ENCODE results near the gene RAD50. TPM values are rescaled to one million over a fixed set of nuclear protein-coding genes. Genes with fewer than 3 reads are reported as not detected.

The RAD50 gene
- total and polyA plus RNA-seq, 8 donors, result 5.9 to 21.1 (median 16.2) TPM

DNA sequence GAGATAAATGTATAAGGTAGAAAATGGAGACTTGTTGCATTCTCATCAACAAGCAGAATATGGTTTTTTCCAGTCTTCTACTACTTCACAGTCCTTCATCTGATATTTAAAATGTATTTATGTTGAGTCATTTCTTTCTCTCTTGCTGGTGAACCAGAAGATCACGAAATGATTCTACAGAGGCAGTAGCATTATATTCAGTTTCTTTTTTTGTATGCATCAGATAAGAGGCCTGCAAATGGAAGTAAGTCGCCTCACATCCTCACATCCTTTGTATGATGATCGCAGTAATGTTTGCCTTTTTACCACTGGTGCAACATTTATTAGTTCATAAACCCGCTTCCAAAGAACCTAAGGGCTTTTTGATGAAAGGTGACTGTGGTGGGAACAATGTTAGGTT, 79.1 kb downstream of the RAD50 start:
- Histone ChIP-seq H3K9me3 (no peaks in the 10 kb centered on the region), H3K27ac (no peak overlapping the region), H3K4me3 (no peak overlapping the region), H3K36me3 (peaks cover 0 to 28% (median 13%) of the 10 kb centered on the region in 3 donors), H3K27me3 (no peaks in the 10 kb centered on the region), H3K4me1 (no peaks in the 10 kb centered on the region)
- WGBS, 2 donors, result 93% methylated on average over 4 of the region's 4 CpGs
- no peak for DNase-seq
- intact Hi-C loops (cut with DNase I), result no loop called here
- no peak for FAIRE-seq
- TF ChIP-seq, protein P1, sequence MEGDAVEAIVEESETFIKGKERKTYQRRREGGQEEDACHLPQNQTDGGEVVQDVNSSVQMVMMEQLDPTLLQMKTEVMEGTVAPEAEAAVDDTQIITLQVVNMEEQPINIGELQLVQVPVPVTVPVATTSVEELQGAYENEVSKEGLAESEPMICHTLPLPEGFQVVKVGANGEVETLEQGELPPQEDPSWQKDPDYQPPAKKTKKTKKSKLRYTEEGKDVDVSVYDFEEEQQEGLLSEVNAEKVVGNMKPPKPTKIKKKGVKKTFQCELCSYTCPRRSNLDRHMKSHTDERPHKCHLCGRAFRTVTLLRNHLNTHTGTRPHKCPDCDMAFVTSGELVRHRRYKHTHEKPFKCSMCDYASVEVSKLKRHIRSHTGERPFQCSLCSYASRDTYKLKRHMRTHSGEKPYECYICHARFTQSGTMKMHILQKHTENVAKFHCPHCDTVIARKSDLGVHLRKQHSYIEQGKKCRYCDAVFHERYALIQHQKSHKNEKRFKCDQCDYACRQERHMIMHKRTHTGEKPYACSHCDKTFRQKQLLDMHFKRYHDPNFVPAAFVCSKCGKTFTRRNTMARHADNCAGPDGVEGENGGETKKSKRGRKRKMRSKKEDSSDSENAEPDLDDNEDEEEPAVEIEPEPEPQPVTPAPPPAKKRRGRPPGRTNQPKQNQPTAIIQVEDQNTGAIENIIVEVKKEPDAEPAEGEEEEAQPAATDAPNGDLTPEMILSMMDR (IDR thresholded peaks at IDR 0.05), result no peak
- no peak for ATAC-seq

DNA sequence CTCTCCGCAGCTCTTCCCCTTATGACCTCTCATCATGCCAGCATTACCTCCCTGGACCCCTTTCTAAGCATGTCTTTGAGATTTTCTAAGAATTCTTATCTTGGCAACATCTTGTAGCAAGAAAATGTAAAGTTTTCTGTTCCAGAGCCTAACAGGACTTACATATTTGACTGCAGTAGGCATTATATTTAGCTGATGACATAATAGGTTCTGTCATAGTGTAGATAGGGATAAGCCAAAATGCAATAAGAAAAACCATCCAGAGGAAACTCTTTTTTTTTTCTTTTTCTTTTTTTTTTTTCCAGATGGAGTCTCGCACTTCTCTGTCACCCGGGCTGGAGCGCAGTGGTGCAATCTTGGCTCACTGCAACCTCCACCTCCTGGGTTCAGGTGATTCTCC, 80.5 kb downstream of the RAD50 start:
- peaks cover 0 to 41% (median 15%) of the 10 kb centered on the region in 3 donors for H3K36me3 ChIP-seq
- no peak for ATAC-seq
- TF ChIP-seq, protein P1 (IDR thresholded peaks at IDR 0.05), result no peak
- no peak overlapping the region for H3K27ac ChIP-seq
- H3K4me3 ChIP-seq, result no peak overlapping the region
- FAIRE-seq, result no peak
- no peaks in the 10 kb centered on the region for H3K9me3 ChIP-seq
- DNase-seq, result no peak
- WGBS, 2 donors, result 95 to 100% methylated on average over 4 of the region's 4 CpGs
- intact Hi-C loops (cut with DNase I), result no loop called here
- no peaks in the 10 kb centered on the region for H3K4me1 ChIP-seq
- H3K27me3 ChIP-seq, result no peaks in the 10 kb centered on the region

DNA sequence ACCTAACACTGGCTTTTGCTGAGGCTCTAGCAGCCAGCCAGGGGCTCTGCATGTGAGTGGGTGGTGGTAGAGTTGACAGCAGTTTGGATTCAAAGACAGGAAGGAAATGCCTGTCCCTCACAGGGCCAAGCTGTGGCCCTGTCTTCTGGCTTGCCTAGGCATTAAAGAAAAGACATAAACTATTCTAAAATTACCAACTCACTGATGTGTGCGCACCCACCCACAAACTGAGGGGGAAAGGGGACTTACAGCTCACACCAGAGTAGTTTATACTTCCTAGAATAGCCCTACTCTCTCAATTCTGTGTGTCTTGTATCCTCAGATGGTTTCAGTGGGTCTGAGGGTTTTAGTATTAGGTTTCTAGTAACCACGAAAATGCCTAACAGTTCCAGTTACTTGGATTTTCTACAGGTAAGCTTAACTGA, 82.9 kb downstream of the RAD50 start:
- 87 to 97% methylated on average over 2 of the region's 2 CpGs for WGBS, 2 donors
- FAIRE-seq (no peak), DNase-seq (no peak), ATAC-seq (no peak)
- Histone ChIP-seq H3K4me3 (no peak overlapping the region), H3K9me3 (no peaks in the 10 kb centered on the region), H3K27me3 (no peaks in the 10 kb centered on the region), H3K4me1 (no peaks in the 10 kb centered on the region), H3K36me3 (peaks cover 0 to 51% (median 15%) of the 10 kb centered on the region in 3 donors), H3K27ac (no peak overlapping the region)
- intact Hi-C loops (cut with DNase I), result no loop called here
- TF ChIP-seq, protein P1 (IDR thresholded peaks at IDR 0.05), result no peak

DNA sequence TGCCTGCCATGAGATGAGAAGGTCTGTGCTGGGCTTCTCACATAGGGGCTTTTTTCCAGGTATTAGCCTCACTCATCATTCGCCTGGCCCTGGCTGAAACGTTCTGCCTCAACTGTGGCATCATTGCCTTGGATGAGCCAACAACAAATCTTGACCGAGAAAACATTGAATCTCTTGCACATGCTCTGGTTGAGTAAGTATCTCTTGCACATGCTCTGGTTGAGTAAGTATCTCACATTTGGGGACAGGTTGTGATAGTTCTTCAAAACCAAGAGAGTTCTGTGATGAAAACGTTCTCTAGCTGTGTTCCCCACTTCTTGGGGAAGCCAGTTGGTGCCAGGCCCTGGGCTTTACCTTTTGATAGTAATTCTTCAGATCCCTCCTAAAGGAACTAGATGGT, 83.8 kb downstream of the RAD50 start:
- DNase-seq (no peak), ATAC-seq (no peak), FAIRE-seq (no peak)
- intact Hi-C loops (cut with DNase I), result no loop called here
- 83 to 84% methylated on average over 4 of the region's 4 CpGs for WGBS, 2 donors
- Histone ChIP-seq H3K27ac (no peak overlapping the region), H3K27me3 (no peaks in the 10 kb centered on the region), H3K4me3 (no peak overlapping the region), H3K4me1 (no peaks in the 10 kb centered on the region), H3K36me3 (peaks cover 0 to 51% (median 15%) of the 10 kb centered on the region in 3 donors), H3K9me3 (no peaks in the 10 kb centered on the region)
- TF ChIP-seq, protein P1 (IDR thresholded peaks at IDR 0.05), result no peak

DNA sequence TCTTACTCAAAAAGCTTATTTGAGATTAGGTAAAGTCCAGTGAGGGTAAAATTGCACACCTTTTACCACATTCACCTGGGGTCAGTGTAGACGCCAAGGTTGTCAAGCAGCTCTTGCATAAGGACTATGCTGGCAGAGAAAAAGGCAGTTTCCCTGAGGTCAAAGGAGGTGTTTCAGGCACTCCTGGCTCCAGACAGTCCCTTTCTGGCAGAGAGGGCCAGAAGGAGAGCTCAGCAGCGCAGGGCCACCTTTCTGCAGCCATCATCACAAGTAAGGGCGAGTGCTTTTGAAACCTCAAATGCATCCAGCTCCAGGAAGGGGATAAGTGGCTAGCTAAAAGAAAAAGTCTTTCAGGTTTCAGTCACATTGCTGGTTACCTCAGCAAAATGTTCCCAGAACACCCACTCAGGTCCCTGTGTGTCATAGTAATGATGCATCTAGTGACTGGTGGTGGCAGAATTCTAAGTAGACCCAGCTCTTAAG, 84.5 kb downstream of the RAD50 start:
- intact Hi-C loops (cut with DNase I), result no loop called here
- TF ChIP-seq, protein P1 (IDR thresholded peaks at IDR 0.05), result no peak
- FAIRE-seq, result no peak
- ATAC-seq, result no peak
- Histone ChIP-seq H3K36me3 (peaks cover 0 to 51% (median 15%) of the 10 kb centered on the region in 3 donors), H3K27ac (no peak overlapping the region), H3K4me3 (no peak overlapping the region), H3K4me1 (no peaks in the 10 kb centered on the region), H3K27me3 (no peaks in the 10 kb centered on the region), H3K9me3 (no peaks in the 10 kb centered on the region)
- 96 to 97% methylated on average over 3 of the region's 3 CpGs for WGBS, 2 donors
- no peak for DNase-seq
